NB4 (cell line): Measurements from ENCODE around the gene GMDS.

Experiments
- DNase-seq: peaks from one replicate; pipeline ENCODE4 v3.0.0; 2010; ENCODE audit warnings: low read depth
- H3K4me3 ChIP-seq: one replicate; pipeline ENCODE4 v1.5.1; 2011; ENCODE audit warnings: mild to moderate bottlenecking, low read depth, low read length, moderate library complexity
- MYC ChIP-seq: IDR thresholded peaks from 2 replicates; pipeline ENCODE4 v1.6.1; 2011; ENCODE audit warnings: low read depth, low read length
- POLR2A ChIP-seq: IDR thresholded peaks from 2 replicates; pipeline ENCODE4 v1.6.1; 2011; ENCODE audit warnings: mild to moderate bottlenecking; ENCODE audit not compliant: insufficient read length; ENCODE audit errors: extremely low read depth
- TF ChIP-seq, protein P1 (sequence below): IDR thresholded peaks from 2 replicates; pipeline ENCODE4 v1.6.1; 2011; ENCODE audit warnings: low read depth, low read length
- TF ChIP-seq, protein P2 (sequence below): IDR thresholded peaks from one replicate; pipeline ENCODE4 v1.5.1; 2012; ENCODE audit warnings: low read depth, low read length

GMDS gene

DNA sequence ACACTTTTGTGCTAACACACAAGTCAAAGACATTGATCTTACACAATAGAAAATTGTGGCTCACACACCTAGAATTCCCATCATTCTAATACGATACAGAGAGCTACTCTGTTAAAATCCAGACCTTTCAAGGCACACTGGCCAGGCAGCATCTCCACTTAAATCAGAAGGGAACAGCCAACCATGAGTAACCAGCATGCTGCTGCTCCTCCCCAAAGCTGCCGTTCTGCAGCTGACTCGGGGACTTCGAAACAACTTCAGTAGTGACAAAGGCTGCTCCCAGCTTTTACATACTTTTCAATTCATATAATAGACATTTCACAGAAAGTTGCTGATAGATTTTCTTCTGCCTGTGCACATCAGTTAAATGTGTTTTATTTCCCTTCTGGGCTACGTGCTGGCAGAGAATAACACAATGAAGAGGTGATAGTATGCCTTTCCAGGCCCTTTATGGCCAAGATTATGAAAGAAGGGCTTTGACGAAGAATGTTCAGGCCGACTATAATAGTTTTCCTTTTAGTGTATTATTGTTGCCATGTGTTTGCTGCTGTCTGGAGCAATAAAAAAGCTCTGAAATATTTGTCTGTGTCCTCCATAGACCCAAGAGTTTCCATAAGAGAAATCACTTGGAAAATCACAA is 159.0 kb downstream of the GMDS start:
- TF ChIP-seq, protein P1, sequence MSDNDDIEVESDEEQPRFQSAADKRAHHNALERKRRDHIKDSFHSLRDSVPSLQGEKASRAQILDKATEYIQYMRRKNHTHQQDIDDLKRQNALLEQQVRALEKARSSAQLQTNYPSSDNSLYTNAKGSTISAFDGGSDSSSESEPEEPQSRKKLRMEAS = no peak
- no peak for TF ChIP-seq MYC
- no peak for TF ChIP-seq POLR2A
- TF ChIP-seq, protein P2, sequence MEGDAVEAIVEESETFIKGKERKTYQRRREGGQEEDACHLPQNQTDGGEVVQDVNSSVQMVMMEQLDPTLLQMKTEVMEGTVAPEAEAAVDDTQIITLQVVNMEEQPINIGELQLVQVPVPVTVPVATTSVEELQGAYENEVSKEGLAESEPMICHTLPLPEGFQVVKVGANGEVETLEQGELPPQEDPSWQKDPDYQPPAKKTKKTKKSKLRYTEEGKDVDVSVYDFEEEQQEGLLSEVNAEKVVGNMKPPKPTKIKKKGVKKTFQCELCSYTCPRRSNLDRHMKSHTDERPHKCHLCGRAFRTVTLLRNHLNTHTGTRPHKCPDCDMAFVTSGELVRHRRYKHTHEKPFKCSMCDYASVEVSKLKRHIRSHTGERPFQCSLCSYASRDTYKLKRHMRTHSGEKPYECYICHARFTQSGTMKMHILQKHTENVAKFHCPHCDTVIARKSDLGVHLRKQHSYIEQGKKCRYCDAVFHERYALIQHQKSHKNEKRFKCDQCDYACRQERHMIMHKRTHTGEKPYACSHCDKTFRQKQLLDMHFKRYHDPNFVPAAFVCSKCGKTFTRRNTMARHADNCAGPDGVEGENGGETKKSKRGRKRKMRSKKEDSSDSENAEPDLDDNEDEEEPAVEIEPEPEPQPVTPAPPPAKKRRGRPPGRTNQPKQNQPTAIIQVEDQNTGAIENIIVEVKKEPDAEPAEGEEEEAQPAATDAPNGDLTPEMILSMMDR = no peak
- no peak overlapping the region for H3K4me3 ChIP-seq
- DNase-seq = no peak

DNA sequence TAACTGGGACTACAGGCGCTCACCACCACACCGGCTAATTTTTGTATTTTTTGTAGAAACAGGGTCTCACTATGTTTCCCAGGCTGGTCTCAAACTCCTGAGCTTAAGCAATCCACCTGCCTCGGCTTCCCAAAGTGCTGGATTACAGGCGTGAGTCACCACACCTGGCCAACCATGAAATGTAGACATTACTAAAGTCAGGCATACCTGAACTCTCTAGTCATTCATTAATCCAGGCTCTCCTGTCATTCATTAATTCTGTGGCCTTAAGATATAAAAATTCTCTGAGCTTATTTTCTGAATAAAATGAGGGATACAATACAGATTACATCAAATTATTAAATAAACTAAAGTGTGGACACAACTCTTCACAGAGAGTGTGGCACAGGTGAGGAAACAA is 159.7 kb downstream of the GMDS start:
- DNase-seq = no peak
- TF ChIP-seq MYC = no peak
- TF ChIP-seq, protein P2 = no peak
- TF ChIP-seq, protein P1 = no peak
- no peak for TF ChIP-seq POLR2A
- H3K4me3 ChIP-seq = no peak overlapping the region

DNA sequence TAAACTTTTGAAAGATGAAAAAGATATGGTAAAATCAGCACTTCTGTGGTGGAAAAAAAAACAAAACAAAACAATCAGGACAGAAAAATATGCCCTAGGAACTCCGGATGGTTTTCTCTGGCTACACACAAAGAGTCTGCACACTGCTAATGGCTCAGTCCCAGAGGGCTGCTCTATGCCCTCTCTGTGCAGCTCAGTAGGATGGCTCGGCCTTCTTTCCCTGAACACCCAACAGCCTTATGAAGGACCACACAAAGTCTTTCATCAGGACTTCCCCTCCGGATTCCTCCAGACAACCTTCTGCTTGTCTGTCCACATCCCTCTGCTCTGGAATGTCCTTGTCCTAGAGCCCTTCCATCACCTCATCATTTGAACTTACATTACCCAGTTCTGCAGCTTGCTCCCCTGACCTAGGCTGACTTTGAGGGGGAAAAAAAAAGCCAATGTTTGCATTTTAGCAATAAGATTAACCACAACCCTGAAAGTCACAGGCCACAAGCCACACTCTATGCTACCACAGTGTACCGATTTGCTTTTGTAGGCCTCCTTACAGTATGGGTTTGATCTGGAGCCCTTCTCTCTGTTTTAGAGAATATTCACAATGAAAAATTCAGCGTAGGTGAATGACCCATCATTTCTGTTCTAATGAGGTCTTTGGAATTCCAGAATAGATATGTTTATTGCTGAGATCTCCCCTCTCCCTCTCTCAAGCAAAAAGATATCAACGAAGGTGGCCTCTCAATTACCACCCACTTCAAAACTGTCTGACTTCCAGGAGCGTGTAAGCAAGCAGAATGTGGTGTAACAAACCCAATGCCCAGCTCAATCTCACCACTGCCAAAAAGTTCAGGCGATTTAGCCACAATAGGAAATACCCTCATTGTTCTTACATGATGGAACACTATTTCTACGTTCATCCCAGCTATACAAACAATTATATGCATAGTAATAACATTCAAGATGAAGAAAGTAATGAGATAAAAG is 164.0 kb downstream of the GMDS start:
- DNase-seq = peak; percentile 24
- H3K4me3 ChIP-seq = no peak overlapping the region

DNA sequence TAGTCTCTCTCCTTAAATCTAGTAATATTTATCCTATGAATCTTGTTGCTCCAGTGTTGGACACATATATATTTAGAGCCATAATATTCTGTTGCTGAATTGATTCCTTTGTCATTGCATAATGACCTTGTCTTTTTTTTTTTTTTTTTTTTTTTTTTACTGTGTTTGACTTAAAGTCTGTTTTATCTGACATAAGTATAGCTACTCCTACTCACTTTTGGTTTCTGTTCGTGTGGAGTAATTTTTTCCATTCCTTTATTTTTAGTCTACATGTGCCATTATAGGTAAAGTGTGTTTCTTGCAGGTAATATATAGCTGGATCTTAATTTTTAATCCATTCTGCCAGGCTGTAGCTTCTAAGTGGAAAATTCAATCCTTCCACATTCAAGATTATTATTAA is 166.5 kb downstream of the GMDS start:
- DNase-seq = no peak
- no peak overlapping the region for H3K4me3 ChIP-seq
- TF ChIP-seq MYC (no peak), POLR2A (no peak)
- TF ChIP-seq, protein P2 = no peak
- TF ChIP-seq, protein P1 = no peak

More for the DNA sequence above, 164.0 kb downstream of the GMDS start:
- TF ChIP-seq, protein P1 = no peak
- TF ChIP-seq, protein P2 = no peak
- no peak for TF ChIP-seq POLR2A
- no peak for TF ChIP-seq MYC

DNA sequence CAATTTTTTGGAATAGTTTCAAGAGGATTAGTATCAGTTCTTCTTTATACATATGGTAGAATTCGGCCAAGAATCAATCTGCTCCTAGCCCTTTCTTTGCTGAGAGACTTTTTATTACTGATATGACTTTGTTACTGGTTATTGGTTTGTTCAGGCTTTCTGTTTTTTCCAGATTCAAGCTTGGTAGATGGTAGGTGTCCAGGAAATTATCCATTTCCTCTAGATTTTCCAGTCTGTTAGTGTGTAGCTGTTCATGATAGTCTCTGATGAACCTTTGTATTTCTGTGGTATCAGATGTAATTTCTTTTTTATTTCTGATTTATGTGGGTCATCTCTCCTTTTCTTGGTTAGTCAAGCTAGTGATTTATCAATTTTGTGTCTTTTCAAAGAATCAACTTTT is 167.6 kb downstream of the GMDS start:
- DNase-seq = no peak
- H3K4me3 ChIP-seq = no peak overlapping the region

More for the DNA sequence above, 167.6 kb downstream of the GMDS start:
- TF ChIP-seq POLR2A (no peak), MYC (no peak)
- TF ChIP-seq, protein P1 = no peak
- TF ChIP-seq, protein P2 = no peak
